Retinal pigment epithelial cell (primary cell): ENCODE data around the gene MAMSTR.

Experiments
- DNase-seq: peaks from one replicate; pipeline ENCODE4 v3.0.0-alpha.2; 2010; ENCODE audit warnings: low read depth
- H3K4me3 ChIP-seq: 2 replicates; pipeline ENCODE4 v1.5.1; 2011; ENCODE audit warnings: mild to moderate bottlenecking, low read length, control low read depth, moderate library complexity
- TF ChIP-seq, protein P1 (sequence below): conservative IDR thresholded peaks from 2 replicates; pipeline ENCODE4 v1.5.1; 2011; ENCODE audit warnings: low read depth, low read length, control low read depth, inconsistent platforms

The MAMSTR gene

DNA sequence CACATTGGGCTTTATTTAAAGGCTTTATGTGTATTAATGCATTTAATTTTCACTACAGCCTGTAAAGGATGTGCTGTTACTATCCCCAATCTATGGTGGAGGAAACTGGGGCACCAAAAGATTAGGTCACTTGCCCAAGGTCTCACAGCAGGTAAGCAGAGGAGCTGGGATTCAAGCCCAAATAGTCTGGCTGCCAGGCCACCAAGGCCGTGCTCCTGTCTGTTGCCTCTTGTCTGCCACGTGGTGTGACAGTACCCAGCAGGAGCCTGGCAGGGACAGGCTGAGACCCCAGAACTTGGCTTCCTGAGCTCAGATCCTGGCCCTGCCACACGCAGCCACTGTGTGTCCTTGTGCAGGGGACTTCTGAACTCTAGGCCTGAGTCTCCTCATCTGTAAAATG, 51.2 kb downstream of the MAMSTR start:
- H3K4me3 ChIP-seq: no peak overlapping the region
- no peak for DNase-seq
- TF ChIP-seq, protein P1, sequence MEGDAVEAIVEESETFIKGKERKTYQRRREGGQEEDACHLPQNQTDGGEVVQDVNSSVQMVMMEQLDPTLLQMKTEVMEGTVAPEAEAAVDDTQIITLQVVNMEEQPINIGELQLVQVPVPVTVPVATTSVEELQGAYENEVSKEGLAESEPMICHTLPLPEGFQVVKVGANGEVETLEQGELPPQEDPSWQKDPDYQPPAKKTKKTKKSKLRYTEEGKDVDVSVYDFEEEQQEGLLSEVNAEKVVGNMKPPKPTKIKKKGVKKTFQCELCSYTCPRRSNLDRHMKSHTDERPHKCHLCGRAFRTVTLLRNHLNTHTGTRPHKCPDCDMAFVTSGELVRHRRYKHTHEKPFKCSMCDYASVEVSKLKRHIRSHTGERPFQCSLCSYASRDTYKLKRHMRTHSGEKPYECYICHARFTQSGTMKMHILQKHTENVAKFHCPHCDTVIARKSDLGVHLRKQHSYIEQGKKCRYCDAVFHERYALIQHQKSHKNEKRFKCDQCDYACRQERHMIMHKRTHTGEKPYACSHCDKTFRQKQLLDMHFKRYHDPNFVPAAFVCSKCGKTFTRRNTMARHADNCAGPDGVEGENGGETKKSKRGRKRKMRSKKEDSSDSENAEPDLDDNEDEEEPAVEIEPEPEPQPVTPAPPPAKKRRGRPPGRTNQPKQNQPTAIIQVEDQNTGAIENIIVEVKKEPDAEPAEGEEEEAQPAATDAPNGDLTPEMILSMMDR: no peak

DNA sequence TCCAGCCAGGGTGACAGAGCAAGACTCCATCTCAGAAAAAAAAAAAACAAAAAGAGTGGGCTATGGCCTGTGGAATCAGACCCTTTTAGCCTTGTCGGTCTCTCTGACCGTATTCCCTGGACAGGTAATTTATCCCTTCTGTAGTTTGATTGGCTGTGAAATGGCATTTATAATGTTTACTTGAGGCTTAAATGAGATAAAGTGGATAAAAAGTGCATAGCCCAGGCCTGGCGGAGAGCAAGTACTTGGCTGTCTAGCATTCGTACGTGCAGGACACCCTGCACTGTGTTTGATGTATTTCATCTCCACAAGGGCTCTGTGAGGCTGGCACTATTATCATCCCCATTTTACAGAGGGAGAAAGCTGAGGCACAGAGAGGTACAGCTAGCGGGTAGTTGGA, 53.7 kb downstream of the MAMSTR start:
- H3K4me3 ChIP-seq: no peak overlapping the region
- DNase-seq: no peak
- TF ChIP-seq, protein P1: no peak

DNA sequence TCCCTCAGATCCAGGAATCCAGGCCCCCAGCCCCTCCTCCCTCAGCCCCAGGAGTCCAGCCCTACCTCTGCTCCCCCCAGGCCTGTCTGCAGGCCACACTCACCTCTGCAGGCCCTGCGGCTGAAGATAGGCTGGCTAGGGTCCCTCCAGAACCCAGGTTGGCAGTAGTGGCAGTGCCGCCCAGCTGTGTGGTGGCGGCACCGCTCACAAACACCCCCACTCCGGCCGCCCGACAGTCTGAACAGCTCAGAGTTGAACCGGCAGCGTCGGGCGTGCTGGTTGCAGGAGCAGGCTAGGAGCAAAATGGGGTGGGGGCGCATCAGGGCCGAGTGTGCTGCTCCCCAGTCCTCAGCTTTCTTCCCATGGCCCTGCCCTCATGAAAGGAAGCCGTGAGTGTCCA, 55.0 kb downstream of the MAMSTR start:
- TF ChIP-seq, protein P1: no peak
- H3K4me3 ChIP-seq: no peak overlapping the region
- DNase-seq: no peak

DNA sequence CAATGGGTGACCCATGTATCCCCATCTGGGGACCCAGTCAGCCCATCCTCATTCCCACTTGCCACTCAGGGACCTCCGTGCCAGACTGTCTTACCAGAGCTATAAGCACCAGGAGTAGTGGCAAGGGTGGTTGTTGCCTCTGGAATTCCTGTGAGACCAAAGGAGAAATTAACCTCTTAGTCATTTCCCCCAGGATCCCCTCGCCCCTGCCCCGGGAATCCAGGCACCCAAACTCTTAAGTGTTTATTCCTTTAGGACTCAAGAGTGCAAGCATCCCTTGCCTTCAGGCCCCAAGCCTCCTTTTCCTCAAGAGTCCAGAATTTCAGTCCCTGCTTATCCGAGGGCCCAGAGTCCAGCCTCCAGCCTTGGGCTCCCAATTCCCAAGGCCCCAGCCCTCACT, 55.9 kb downstream of the MAMSTR start:
- TF ChIP-seq, protein P1: no peak
- H3K4me3 ChIP-seq: no peak overlapping the region
- DNase-seq: no peak
